GM21786 (cell line): Measurements from ENCODE around the gene TCF12.
A peak's percentile ranks its signal among the peaks of the same experiment; 100 is the strongest.
"Not testable (repeated sequence)": the region's sequence is repeated elsewhere in the genome, so short reads cannot be mapped to it uniquely, and the experiment has no call there.

Source experiments
- ATAC-seq: cut with Tn5 transposase; IDR thresholded peaks from one replicate; pipeline ENCODE4 v1.9.1; 2021; ENCODE audit not compliant: unreplicated experiment

The TCF12 gene

GRCh38 chr15:56944485-56944884 lies 26.0 kb downstream of the TCF12 start:
- no peak for ATAC-seq

- ATAC-seq = no peak
Measured at GRCh38 chr15:56946150-56946549, 27.7 kb downstream of the TCF12 start.

GRCh38 chr15:56948000-56948763 lies 29.7 kb downstream of the TCF12 start:
- ATAC-seq = no peak

- ATAC-seq = no peak
Measured at GRCh38 chr15:56948764-56949101, 30.3 kb downstream of the TCF12 start.

- peak; percentile 98 for ATAC-seq
Measured at GRCh38 chr15:56950979-56951378, 32.5 kb downstream of the TCF12 start.

- ATAC-seq = no peak
Measured at GRCh38 chr15:56953790-56954189, 35.3 kb downstream of the TCF12 start.

- ATAC-seq = not testable (repeated sequence)
Measured at GRCh38 chr15:56955011-56955410, 36.6 kb downstream of the TCF12 start.

- no peak for ATAC-seq
Measured at GRCh38 chr15:56956538-56956937, 38.1 kb downstream of the TCF12 start.

GRCh38 chr15:56957812-56958406 lies 39.5 kb downstream of the TCF12 start:
- no peak for ATAC-seq

- no peak for ATAC-seq
Measured at GRCh38 chr15:56959318-56959648, 40.8 kb downstream of the TCF12 start.

GRCh38 chr15:56960116-56960515 lies 41.7 kb downstream of the TCF12 start:
- ATAC-seq = no peak

- no peak for ATAC-seq
Measured at GRCh38 chr15:56963126-56963525, 44.7 kb downstream of the TCF12 start.

- no peak for ATAC-seq
Measured at GRCh38 chr15:56963710-56964109, 45.3 kb downstream of the TCF12 start.

- ATAC-seq = no peak
Measured at GRCh38 chr15:56964182-56964581, 45.7 kb downstream of the TCF12 start.

GRCh38 chr15:56965231-56966013 lies 47.0 kb downstream of the TCF12 start:
- ATAC-seq = no peak

- ATAC-seq = no peak
Measured at GRCh38 chr15:56967336-56967735, 48.9 kb downstream of the TCF12 start.

- ATAC-seq = no peak
Measured at GRCh38 chr15:56968256-56968655, 49.8 kb downstream of the TCF12 start.

- ATAC-seq = no peak
Measured at GRCh38 chr15:56968821-56969220, 50.4 kb downstream of the TCF12 start.

- no peak for ATAC-seq
Measured at GRCh38 chr15:56969265-56969895, 50.9 kb downstream of the TCF12 start.

- ATAC-seq = no peak
Measured at GRCh38 chr15:56971571-56971970, 53.1 kb downstream of the TCF12 start.

- ATAC-seq = no peak
Measured at GRCh38 chr15:56972016-56972415, 53.6 kb downstream of the TCF12 start.

GRCh38 chr15:56972426-56972825 lies 54.0 kb downstream of the TCF12 start:
- no peak for ATAC-seq
